ENCODE data around the gene CADM1.

The CADM1 gene

GRCh38 chr11:115178705-115179104 lies 325.5 kb downstream of the CADM1 start:
- DNase-seq (ENCODE audit: low read depth): no peak

GRCh38 chr11:115173136-115173535 lies 331.1 kb downstream of the CADM1 start:
- DNase-seq (ENCODE audit: low read depth): no peak

- DNase-seq (ENCODE audit: low read depth): no peak
Observed at GRCh38 chr11:115170133-115170815, 333.9 kb downstream of the CADM1 start.

GRCh38 chr11:115169251-115169650 lies 335.0 kb downstream of the CADM1 start:
- no peak for DNase-seq (ENCODE audit: low read depth)

GRCh38 chr11:115168686-115169085 lies 335.5 kb downstream of the CADM1 start:
- DNase-seq (ENCODE audit: low read depth): no peak

GRCh38 chr11:115168229-115168671 lies 336.0 kb downstream of the CADM1 start:
- DNase-seq (ENCODE audit: low read depth): no peak

GRCh38 chr11:115167456-115167855 lies 336.8 kb downstream of the CADM1 start:
- DNase-seq (ENCODE audit: low read depth): no peak

GRCh38 chr11:115166820-115167219 lies 337.4 kb downstream of the CADM1 start:
- DNase-seq (ENCODE audit: low read depth): no peak

- no peak for DNase-seq (ENCODE audit: low read depth)
Observed at GRCh38 chr11:115164774-115165173, 339.4 kb downstream of the CADM1 start.

- no peak for DNase-seq (ENCODE audit: low read depth)
Observed at GRCh38 chr11:115162919-115163318, 341.3 kb downstream of the CADM1 start.

GRCh38 chr11:115161876-115162275 lies 342.3 kb downstream of the CADM1 start:
- no peak for DNase-seq (ENCODE audit: low read depth)

- DNase-seq (ENCODE audit: low read depth): no peak
Observed at GRCh38 chr11:115159207-115159606, 345.0 kb downstream of the CADM1 start.

GRCh38 chr11:115158053-115158452 lies 346.2 kb downstream of the CADM1 start:
- no peak for DNase-seq (ENCODE audit: low read depth)

GRCh38 chr11:115157247-115157646 lies 347.0 kb downstream of the CADM1 start:
- no peak for DNase-seq (ENCODE audit: low read depth)

- no peak for DNase-seq (ENCODE audit: low read depth)
Observed at GRCh38 chr11:115155978-115156377, 348.2 kb downstream of the CADM1 start.

- DNase-seq (ENCODE audit: low read depth): no peak
Observed at GRCh38 chr11:115155320-115155719, 348.9 kb downstream of the CADM1 start.

GRCh38 chr11:115154355-115154736 lies 349.9 kb downstream of the CADM1 start:
- DNase-seq (ENCODE audit: low read depth): no peak

GRCh38 chr11:115153731-115154354 lies 350.4 kb downstream of the CADM1 start:
- no peak for DNase-seq (ENCODE audit: low read depth)

- no peak for DNase-seq (ENCODE audit: low read depth)
Observed at GRCh38 chr11:115153135-115153534, 351.1 kb downstream of the CADM1 start.

- no peak for DNase-seq (ENCODE audit: low read depth)
Observed at GRCh38 chr11:115151010-115151409, 353.2 kb downstream of the CADM1 start.

GRCh38 chr11:115148691-115149090 lies 355.5 kb downstream of the CADM1 start:
- no peak for DNase-seq (ENCODE audit: low read depth)

GRCh38 chr11:115148101-115148500 lies 356.1 kb downstream of the CADM1 start:
- no peak for DNase-seq (ENCODE audit: low read depth)

GRCh38 chr11:115147243-115147807 lies 356.9 kb downstream of the CADM1 start:
- no peak for DNase-seq (ENCODE audit: low read depth)

GRCh38 chr11:115146425-115146824 lies 357.8 kb downstream of the CADM1 start:
- DNase-seq (ENCODE audit: low read depth): no peak

Measured in T-helper 22 cell (primary cell).